Astrocyte (in vitro differentiated cells and primary cell): Measurements from ENCODE around the gene HINFP. TPM values are rescaled to one million over a fixed set of nuclear protein-coding genes. Genes with fewer than 3 reads are reported as not detected.

Source experiments
- DNase-seq: peaks from one replicate; pipeline ENCODE4 v3.0.0-alpha.2; 2010; ENCODE audit warnings: low read depth
- FAIRE-seq: peaks from 2 replicates; lab custom pipeline; 2011; peaks lifted over from hg19 to GRCh38; lab: Jason Lieb, UNC
- H2AFZ ChIP-seq: 2 replicates; pipeline ENCODE4 v1.6.0; 2012; ENCODE audit warnings: low read depth, low read length, inconsistent platforms
- H3K27ac ChIP-seq: 2 replicates; pipeline ENCODE4 v1.5.1; 2011; ENCODE audit warnings: low read depth, low read length, inconsistent platforms
- H3K27me3 ChIP-seq: 2 replicates; pipeline ENCODE4 v1.6.0; 2011; ENCODE audit warnings: low read length, inconsistent platforms; ENCODE audit not compliant: insufficient read depth
- H3K36me3 ChIP-seq: 2 replicates; pipeline ENCODE4 v1.5.1; 2011; ENCODE audit warnings: low read length, inconsistent platforms; ENCODE audit not compliant: insufficient read depth
- H3K4me1 ChIP-seq: 2 replicates; pipeline ENCODE4 v1.5.1; 2011; ENCODE audit warnings: low read length, inconsistent platforms; ENCODE audit not compliant: insufficient read depth
- H3K4me2 ChIP-seq: 2 replicates; pipeline ENCODE4 v1.6.0; 2012; ENCODE audit warnings: low read length, inconsistent platforms
- H3K4me3 ChIP-seq: 2 replicates; pipeline ENCODE4 v1.5.1; 2011; ENCODE audit warnings: low read depth, mild to moderate bottlenecking, low read length, inconsistent platforms; ENCODE audit not compliant: insufficient read depth
- H3K79me2 ChIP-seq: 2 replicates; pipeline ENCODE4 v1.6.0; 2012; ENCODE audit warnings: mild to moderate bottlenecking, low read length, inconsistent platforms; ENCODE audit not compliant: insufficient read depth
- H3K9ac ChIP-seq: 2 replicates; pipeline ENCODE4 v1.6.0; 2012; ENCODE audit warnings: mild to moderate bottlenecking, low read length, inconsistent platforms
- H3K9me3 ChIP-seq: 2 replicates; pipeline ENCODE4 v1.5.1; 2012; ENCODE audit warnings: low read depth, mild to moderate bottlenecking, low read length, inconsistent platforms; ENCODE audit not compliant: insufficient read depth
- H4K20me1 ChIP-seq: 2 replicates; pipeline ENCODE4 v1.6.0; 2012; ENCODE audit warnings: low read length, inconsistent platforms; ENCODE audit not compliant: insufficient read depth
- H3K27ac Mint-ChIP-seq: one replicate; pipeline ENCODE4 v1.8.0; 2021; ENCODE audit warnings: mild to moderate bottlenecking, mixed read lengths; ENCODE audit not compliant: unreplicated experiment
- H3K27me3 Mint-ChIP-seq: one replicate; pipeline ENCODE4 v1.8.0; 2021; ENCODE audit warnings: low read depth, mixed read lengths; ENCODE audit not compliant: unreplicated experiment
- H3K36me3 Mint-ChIP-seq: one replicate; pipeline ENCODE4 v1.8.0; 2021; ENCODE audit warnings: low read depth, mixed read lengths; ENCODE audit not compliant: unreplicated experiment
- H3K4me1 Mint-ChIP-seq: one replicate; pipeline ENCODE4 v1.8.0; 2021; ENCODE audit warnings: low read depth, mixed read lengths; ENCODE audit not compliant: unreplicated experiment
- H3K4me3 Mint-ChIP-seq: one replicate; pipeline ENCODE4 v1.8.0; 2021; ENCODE audit warnings: mild to moderate bottlenecking, moderate library complexity, mixed read lengths; ENCODE audit not compliant: unreplicated experiment
- H3K9me3 Mint-ChIP-seq: one replicate; pipeline ENCODE4 v1.8.0; 2021; ENCODE audit warnings: mild to moderate bottlenecking, mixed read lengths; ENCODE audit not compliant: unreplicated experiment
- CTCF ChIP-seq: IDR thresholded peaks from 2 replicates; pipeline ENCODE4 v1.5.1; 2011; ENCODE audit warnings: low read depth, mild to moderate bottlenecking, inconsistent platforms, low read length, moderate library complexity; ENCODE audit not compliant: insufficient read depth
- EZH2 ChIP-seq: IDR thresholded peaks from 2 replicates; pipeline ENCODE4 v1.6.1; 2012; ENCODE audit warnings: mild to moderate bottlenecking, low read length, inconsistent platforms; ENCODE audit not compliant: insufficient read depth
- total RNA-seq: library from RNA; stranded (reverse); gene quantifications from 2 replicates; pipeline ENCODE4 v1.2.1, GENCODE V29; 2021

Gene HINFP
- total RNA-seq, 1 donor from 2014 or later, result 27.8 TPM

DNA sequence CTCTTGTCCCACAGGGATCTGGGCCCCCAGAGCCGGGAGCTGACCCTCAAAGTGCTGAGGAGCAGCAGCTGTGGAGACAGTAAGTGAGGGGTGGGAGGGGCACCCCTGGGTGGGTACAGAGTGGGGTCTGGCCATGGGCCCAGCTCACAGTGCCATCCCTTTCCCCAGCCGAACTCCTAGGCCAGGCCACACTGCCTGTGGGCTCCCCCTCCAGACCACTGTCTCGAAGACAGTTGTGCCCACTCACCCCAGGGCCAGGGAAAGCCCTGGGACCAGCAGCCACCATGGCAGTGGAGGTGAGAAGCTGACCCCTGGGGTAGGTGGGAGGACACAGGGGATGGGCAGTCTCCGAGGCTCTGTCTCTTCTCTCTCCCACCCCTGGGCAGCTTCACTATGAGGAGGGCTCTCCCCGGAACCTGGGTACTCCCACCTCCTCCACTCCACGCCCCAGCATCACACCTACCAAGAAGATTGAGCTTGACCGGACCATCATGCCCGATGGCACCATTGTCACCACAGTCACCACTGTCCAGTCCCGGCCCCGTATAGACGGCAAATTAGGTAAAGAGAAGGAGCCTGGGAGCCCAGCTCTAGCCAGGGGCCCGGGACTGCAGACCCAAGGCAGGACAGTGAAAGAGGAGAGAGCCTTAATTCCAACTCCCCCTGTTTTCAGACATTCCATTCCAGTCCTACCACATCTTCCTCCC, 8.9 kb upstream of the HINFP start:
- no peak for FAIRE-seq
- Histone ChIP-seq H3K9me3 (no peaks in the 10 kb centered on the region), H4K20me1 (peaks cover 21% of the 10 kb centered on the region), H3K4me1 (peaks cover 9% of the 10 kb centered on the region), H3K36me3 (peaks cover 14% of the 10 kb centered on the region), H2AFZ (no peak overlapping the region), H3K79me2 (peaks cover 25% of the 10 kb centered on the region), H3K27me3 (no peaks in the 10 kb centered on the region), H3K27ac (no peak overlapping the region), H3K9ac (no peak overlapping the region), H3K4me2 (no peak overlapping the region), H3K4me3 (no peak overlapping the region)
- no peak for DNase-seq
- Mint-ChIP-seq H3K27me3 (no peaks in the 10 kb centered on the region), H3K9me3 (no peaks in the 10 kb centered on the region), H3K4me1 (peaks cover 13% of the 10 kb centered on the region), H3K27ac (no peak overlapping the region), H3K4me3 (no peak overlapping the region), H3K36me3 (peaks cover 27% of the 10 kb centered on the region)
- TF ChIP-seq EZH2 (no peak), CTCF (no peak)

- H3K36me3 ChIP-seq, result peaks cover 14% of the 10 kb centered on the region
- no peaks in the 10 kb centered on the region for H3K9me3 Mint-ChIP-seq
Observed at GRCh38 chr11:119113716-119114115, 7.7 kb upstream of the HINFP start.

More at GRCh38 chr11:119113716-119114115, 7.7 kb upstream of the HINFP start:
- Histone ChIP-seq H3K9me3 (no peaks in the 10 kb centered on the region), H3K9ac (no peak overlapping the region), H3K4me2 (no peak overlapping the region), H2AFZ (no peak overlapping the region), H3K27ac (no peak overlapping the region), H3K4me1 (peaks cover 3% of the 10 kb centered on the region), H3K79me2 (peaks cover 12% of the 10 kb centered on the region), H4K20me1 (peaks cover 14% of the 10 kb centered on the region), H3K27me3 (no peaks in the 10 kb centered on the region), H3K4me3 (no peak overlapping the region)
- no peak overlapping the region for H3K27ac Mint-ChIP-seq
- FAIRE-seq, result no peak
- peaks cover 7% of the 10 kb centered on the region for H3K4me1 Mint-ChIP-seq
- no peak overlapping the region for H3K4me3 Mint-ChIP-seq
- H3K36me3 Mint-ChIP-seq, result peaks cover 29% of the 10 kb centered on the region
- DNase-seq, result no peak
- TF ChIP-seq CTCF (no peak), EZH2 (no peak)
- H3K27me3 Mint-ChIP-seq, result no peaks in the 10 kb centered on the region
